Activated T-helper 17 cell treated with anti-CD3 and anti-CD28 coated beads, Interleukin-2, amount 50 U/mL, for 72 hours (primary cell): ENCODE results near the gene FCHO1. TPM values are rescaled to one million over a fixed set of nuclear protein-coding genes. Genes with fewer than 3 reads are reported as not detected.
"Not testable (repeated sequence)": the region's sequence is repeated elsewhere in the genome, so short reads cannot be mapped to it uniquely, and the experiment has no call there.

Experiments used
- ATAC-seq: fragments of 150-1000 bp; cut with Tn5 transposase; replicated peaks from 2 replicates; pipeline ENCODE4 v1.10.0; 2021; ENCODE audit warnings: mild to moderate bottlenecking, moderate library complexity
- H3K27ac Mint-ChIP-seq: one replicate; pipeline ENCODE4 v1.8.0; 2022; ENCODE audit warnings: mixed read lengths
- H3K27me3 Mint-ChIP-seq: one replicate; pipeline ENCODE4 v1.8.0; 2022; ENCODE audit warnings: mixed read lengths
- H3K36me3 Mint-ChIP-seq: one replicate; pipeline ENCODE4 v1.8.0; 2022; ENCODE audit warnings: low read depth, mild to moderate bottlenecking, mixed read lengths
- H3K4me1 Mint-ChIP-seq: one replicate; pipeline ENCODE4 v1.8.0; 2022; ENCODE audit warnings: mixed read lengths
- H3K4me3 Mint-ChIP-seq: one replicate; pipeline ENCODE4 v1.8.0; 2022; ENCODE audit warnings: mild to moderate bottlenecking, mixed read lengths
- H3K9me3 Mint-ChIP-seq: one replicate; pipeline ENCODE4 v1.8.0; 2022; ENCODE audit warnings: mixed read lengths
- total RNA-seq, 2 donors: library from RNA; stranded (reverse); gene quantifications; one replicate each; pipeline ENCODE4 v1.2.3, GENCODE V29; 2022

Gene FCHO1
- total RNA-seq, 2 donors from 2014 or later: 64.0 to 75.5 TPM

DNA sequence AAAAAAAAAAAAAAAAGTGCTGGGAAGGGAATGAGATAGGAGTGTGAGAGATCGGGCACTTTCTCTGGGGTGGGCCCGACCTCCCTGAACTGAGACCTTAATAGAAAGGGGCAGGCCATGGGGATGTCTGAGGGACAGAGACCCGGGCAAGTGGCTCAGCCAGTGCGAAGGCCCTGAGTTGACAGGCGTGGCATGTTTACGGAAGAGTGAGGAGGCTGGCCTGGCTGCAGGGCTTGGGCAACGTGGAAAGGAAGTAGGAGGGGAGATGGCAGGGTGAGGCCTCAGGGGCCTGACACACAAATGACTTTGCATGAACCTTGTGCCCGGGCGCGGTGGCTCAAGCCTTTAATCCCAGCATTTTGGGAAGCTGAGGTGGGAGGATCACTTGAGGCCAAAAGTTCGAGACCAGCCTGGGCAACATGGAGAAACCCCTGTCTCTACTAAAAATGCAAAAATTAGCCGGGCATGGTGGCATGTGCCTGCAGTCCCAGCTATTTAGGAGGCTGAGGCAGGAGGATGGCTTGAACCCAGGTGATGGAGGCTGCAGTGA is 13.9 kb downstream of the FCHO1 start:
- peak overlapping the region; percentile 73 for H3K27ac Mint-ChIP-seq
- no peaks in the 10 kb centered on the region for H3K4me1 Mint-ChIP-seq

DNA sequence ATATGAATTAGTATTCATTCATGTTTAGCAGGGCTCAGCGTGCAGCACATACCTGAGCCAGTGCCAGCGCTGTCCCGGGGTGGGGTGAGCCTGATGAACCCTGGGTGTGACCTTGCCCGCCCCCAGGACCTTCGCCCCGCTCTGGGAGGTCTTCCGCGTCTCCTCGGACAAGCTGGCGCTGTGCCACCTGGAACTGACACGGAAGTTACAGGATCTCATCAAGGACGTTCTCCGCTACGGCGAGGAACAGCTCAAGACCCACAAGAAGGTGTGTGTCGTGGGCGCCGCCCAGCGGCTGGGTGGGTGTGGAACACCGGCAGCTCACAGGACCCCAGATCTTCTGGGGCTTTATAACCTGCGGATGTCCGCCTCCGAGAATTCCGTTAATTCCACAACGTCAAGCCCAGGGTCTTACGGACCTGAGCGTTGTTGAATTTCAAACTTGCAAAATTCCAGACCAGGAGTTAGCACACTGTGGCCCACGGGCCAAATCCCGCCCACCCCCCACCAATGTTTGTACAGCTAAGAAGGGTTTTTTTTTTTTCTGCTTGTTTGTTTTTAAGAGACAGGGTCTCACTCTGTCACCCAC is 15.4 kb downstream of the FCHO1 start:
- H3K4me1 Mint-ChIP-seq: no peaks in the 10 kb centered on the region
- H3K36me3 Mint-ChIP-seq: peaks cover 95% of the 10 kb centered on the region
- no peaks in the 10 kb centered on the region for H3K27me3 Mint-ChIP-seq
- H3K27ac Mint-ChIP-seq: no peak overlapping the region
- no peak overlapping the region for H3K4me3 Mint-ChIP-seq
- no peaks in the 10 kb centered on the region for H3K9me3 Mint-ChIP-seq
- ATAC-seq: no peak

More for the DNA sequence above, 13.9 kb downstream of the FCHO1 start:
- Mint-ChIP-seq H3K27me3 (no peaks in the 10 kb centered on the region), H3K4me3 (no peak overlapping the region), H3K36me3 (peaks cover 96% of the 10 kb centered on the region), H3K9me3 (no peaks in the 10 kb centered on the region)
- peak; percentile 24 for ATAC-seq

DNA sequence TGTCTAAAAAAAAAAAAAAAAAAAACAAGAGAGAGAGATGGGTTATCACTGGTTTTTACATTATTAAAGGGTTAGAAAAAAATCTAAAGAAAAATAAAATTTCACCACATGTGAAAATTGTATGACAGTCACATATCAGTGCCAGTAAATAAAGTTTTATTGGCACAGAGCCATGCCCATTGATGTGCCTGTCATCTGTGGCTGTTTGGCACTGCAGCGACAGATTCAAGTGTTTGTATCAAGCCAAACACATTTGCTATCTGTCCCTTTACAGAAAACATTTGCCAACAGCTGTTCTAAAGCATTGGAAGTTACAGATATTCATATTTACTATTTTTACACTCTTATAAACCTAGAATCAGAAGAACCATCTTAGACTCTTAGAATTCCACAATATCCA is 16.3 kb downstream of the FCHO1 start:
- ATAC-seq: no peak
- Mint-ChIP-seq H3K27me3 (no peaks in the 10 kb centered on the region), H3K27ac (no peak overlapping the region), H3K9me3 (no peaks in the 10 kb centered on the region), H3K4me3 (no peak overlapping the region), H3K36me3 (peaks cover 95% of the 10 kb centered on the region), H3K4me1 (no peaks in the 10 kb centered on the region)

DNA sequence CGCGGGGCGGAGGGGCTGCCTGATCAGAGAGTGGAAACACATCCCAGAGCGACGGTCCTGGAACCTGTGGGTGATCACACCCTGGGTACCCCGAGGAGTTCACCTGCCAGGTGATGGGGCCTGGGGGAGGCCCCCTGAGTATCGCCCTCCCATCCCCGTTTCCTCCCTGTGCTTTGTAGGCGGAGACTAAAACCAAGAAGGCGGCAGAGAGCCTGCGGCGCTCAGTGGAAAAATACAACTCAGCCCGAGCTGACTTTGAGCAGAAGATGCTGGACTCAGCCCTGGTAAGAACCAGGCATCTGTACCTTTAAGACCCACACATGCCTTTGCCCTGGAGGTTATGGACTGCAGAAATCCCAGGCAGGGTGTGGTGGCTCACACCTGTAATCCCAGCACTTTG is 19.3 kb downstream of the FCHO1 start:
- ATAC-seq: no peak
- no peaks in the 10 kb centered on the region for H3K27me3 Mint-ChIP-seq
- no peaks in the 10 kb centered on the region for H3K9me3 Mint-ChIP-seq
- H3K4me3 Mint-ChIP-seq: no peak overlapping the region
- peaks cover 4% of the 10 kb centered on the region for H3K4me1 Mint-ChIP-seq
- H3K36me3 Mint-ChIP-seq: peaks cover 95% of the 10 kb centered on the region
- no peak overlapping the region for H3K27ac Mint-ChIP-seq

DNA sequence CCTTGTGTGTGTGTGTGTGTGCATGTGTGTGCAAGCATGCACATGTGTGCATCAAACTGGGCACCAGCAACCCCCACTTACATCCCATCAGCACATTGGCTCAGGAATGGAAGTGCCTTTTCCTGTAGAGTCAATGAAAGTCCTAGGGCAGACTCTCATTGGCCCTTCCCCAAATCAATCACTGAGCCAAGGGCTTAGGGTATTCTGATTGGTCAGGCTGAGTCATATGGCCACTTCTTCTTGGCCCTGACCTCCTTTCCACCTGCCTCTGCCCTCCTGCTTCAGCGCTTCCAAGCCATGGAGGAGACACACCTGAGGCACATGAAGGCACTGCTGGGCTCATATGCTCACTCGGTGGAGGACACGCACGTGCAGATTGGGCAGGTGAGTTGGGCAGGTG is 20.9 kb downstream of the FCHO1 start:
- Mint-ChIP-seq H3K27ac (no peak overlapping the region), H3K27me3 (no peaks in the 10 kb centered on the region), H3K4me1 (peaks cover 12% of the 10 kb centered on the region), H3K4me3 (no peak overlapping the region), H3K9me3 (no peaks in the 10 kb centered on the region), H3K36me3 (peaks cover 95% of the 10 kb centered on the region)
- peak; percentile 37 for ATAC-seq

DNA sequence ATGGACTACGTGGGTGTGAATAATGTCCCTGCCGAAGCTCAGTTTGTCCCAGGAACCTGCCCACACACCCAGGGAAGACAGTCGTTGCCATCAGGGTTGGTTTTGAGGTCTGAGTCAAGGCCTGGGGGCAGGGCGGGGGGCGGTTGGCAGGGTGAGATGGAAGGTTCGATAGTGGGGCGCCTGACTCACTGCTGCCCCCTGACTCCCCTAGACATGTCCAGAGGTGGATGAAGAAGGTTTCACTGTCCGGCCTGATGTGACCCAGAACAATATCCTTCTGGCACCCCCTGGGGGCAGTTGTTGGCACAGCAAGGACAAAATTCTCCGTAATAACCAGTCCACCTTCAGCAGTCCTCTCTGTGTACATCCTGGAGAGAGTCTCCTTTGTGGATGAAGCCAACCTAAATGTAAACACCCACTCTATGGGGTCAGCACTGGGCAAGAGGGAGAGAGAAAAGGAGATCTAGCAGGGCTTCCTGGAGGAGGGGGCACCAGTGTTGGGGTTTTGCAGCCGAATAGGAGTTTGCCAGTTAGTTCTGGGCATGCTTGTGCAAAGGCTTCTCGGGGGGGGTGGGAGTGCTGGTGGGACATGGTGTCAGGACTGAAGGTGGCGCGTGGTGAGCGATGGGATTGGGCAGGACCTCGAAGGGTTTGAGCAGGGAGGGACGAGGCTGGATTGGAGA is 24.1 kb downstream of the FCHO1 start:
- H3K27me3 Mint-ChIP-seq: no peaks in the 10 kb centered on the region
- H3K27ac Mint-ChIP-seq: peak overlapping the region; percentile 1
- H3K4me1 Mint-ChIP-seq: peaks cover 17% of the 10 kb centered on the region
- no peak overlapping the region for H3K4me3 Mint-ChIP-seq
- H3K36me3 Mint-ChIP-seq: peaks cover 89% of the 10 kb centered on the region
- ATAC-seq: no peak
- H3K9me3 Mint-ChIP-seq: no peaks in the 10 kb centered on the region

DNA sequence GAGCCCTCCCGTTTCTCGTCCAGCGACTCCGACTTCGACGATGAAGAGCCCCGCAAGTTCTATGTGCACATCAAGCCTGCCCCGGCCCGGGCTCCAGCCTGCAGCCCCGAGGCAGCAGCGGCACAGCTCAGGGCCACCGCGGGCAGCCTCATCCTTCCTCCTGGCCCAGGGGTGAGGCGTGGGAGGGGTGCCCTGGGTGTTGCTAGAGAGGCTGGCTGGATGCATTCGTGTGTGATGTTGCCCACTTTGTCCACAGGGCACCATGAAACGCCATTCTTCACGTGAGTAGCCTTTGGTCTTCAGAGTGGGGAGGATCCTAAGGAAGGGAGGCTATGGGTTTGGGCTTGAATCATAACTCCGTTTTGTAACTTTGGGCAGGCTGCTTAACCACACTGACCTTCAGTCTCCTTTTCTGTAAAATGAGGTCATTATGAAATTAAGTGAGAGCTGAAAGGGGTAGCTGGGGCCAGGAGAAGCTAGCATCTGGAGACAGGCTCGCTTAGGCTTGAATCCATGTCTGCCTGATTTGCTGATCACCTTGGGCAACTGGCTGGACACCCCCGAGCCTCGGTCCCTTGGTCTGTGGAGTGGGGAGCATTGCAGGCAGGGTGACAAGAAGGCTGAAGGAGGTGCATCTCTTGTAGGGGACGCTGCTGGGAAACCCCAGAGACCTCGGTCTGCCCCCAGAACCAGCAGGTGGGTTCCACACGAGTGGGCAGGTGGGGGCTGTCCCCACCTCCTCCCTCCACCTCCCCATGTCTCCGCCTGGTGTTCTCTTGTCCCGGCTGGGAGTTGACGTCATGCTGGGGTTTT is 24.9 kb downstream of the FCHO1 start:
- no peaks in the 10 kb centered on the region for H3K27me3 Mint-ChIP-seq
- peaks cover 17% of the 10 kb centered on the region for H3K4me1 Mint-ChIP-seq
- peak overlapping the region; percentile 86 for H3K27ac Mint-ChIP-seq
- peak; percentile 77 for ATAC-seq
- H3K9me3 Mint-ChIP-seq: no peaks in the 10 kb centered on the region
- peaks cover 84% of the 10 kb centered on the region for H3K36me3 Mint-ChIP-seq
- H3K4me3 Mint-ChIP-seq: peak overlapping the region; percentile 46

DNA sequence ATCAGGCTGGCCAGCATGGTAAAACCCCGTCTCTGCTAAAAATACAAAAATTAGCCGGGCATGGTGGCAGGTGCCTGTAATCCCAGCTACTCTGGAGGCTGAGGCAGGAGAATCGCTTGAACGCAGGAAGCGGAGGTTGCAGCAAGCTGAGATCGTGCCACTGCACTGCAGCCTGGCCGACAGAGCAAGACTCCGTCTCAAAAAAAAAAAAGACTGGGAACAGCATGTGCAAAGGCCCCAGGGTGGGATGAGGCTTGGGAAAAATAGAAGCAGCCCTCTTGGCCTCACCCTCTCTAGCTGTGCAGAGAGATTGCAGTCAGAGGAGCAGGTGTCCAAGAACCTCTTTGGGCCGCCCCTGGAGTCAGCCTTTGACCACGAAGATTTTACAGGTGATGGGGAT is 26.6 kb downstream of the FCHO1 start:
- ATAC-seq, H3K9me3 Mint-ChIP-seq, H3K4me3 Mint-ChIP-seq, H3K27ac Mint-ChIP-seq, H3K27me3 Mint-ChIP-seq: not testable (repeated sequence)
- peaks cover 84% of the 10 kb centered on the region for H3K36me3 Mint-ChIP-seq
- peaks cover 17% of the 10 kb centered on the region for H3K4me1 Mint-ChIP-seq

DNA sequence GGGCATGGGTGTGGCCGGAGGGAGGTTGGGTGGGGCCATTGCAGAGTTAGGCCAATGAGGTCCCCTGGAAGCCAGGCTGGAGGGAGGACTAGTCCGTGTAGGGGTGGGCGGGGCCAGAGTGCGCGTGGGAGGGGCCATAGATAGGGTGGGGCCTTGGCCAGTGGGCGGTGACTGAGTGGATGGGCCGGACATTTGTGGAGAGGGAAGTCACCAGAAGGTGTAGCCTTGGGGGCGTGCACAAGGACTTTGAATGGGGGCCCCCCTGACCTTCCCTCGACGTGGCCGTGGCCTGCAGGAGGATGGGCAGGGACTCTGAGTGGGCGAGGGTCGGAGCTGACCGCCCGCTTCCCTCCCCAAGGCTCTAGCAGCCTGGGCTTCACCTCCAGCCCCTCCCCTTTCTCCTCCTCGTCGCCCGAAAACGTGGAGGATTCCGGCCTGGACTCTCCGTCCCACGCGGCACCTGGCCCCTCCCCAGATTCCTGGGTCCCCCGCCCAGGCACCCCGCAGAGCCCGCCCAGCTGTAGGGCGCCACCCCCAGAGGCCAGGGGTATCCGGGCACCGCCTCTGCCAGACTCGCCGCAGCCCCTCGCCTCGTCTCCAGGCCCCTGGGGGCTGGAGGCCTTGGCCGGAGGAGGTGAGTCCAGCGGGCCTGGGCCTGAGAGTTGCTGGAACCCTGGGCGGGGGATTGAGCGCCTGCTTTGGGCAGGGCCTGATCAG is 27.1 kb downstream of the FCHO1 start:
- Mint-ChIP-seq H3K27ac (peak overlapping the region; percentile 71), H3K4me3 (no peak overlapping the region), H3K36me3 (peaks cover 84% of the 10 kb centered on the region), H3K9me3 (no peaks in the 10 kb centered on the region), H3K27me3 (no peaks in the 10 kb centered on the region), H3K4me1 (peaks cover 17% of the 10 kb centered on the region)
- ATAC-seq: peak; percentile 33

DNA sequence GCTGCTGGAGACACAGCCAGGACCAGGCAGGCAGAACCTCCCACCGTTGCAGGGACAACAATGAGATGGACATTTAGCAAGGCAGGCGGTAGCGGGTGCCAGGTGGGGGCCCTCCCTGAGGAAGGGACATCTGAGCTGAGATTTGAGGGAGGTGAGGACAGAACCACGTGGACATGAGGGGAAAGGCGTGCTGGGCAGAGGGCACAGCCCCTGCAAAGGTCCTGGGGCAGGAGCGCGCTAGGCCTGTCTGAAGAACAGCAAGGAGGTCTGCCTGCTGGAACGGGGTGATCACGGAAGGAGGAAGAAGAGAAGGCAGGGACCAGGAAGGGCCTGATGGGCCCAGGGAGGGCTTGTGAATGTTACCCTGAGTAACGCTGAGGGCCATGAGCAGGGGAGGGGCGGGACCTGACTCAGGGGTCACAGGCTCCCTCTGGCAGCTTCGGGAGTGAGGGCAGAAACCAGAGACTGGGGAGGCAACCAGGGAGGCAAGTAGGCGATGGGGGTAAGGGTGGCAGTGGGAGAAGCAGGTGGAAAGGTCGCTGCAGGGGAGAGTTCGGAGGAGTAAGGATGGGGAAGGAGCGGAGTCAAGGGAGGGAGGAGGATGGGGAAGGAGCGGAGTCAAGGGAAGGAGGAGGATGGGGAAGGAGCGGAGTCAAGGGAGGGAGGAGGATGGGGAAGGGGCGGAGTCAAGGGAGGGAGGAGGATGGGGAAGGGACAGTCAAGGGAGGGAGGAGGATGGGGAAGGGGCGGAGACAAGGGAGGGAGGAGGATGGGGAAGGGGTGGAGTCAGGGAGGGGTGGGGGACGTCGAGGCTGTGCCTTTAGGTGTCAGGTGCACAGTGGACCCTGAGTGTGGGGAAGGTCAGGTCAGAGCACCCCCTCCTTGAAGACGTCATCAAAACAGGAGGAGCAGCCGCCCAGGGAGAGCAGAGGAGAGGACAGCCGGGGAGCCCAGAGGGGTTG is 28.0 kb downstream of the FCHO1 start:
- Mint-ChIP-seq H3K9me3 (no peaks in the 10 kb centered on the region), H3K27me3 (no peaks in the 10 kb centered on the region), H3K36me3 (peaks cover 84% of the 10 kb centered on the region), H3K27ac (peak overlapping the region; percentile 71), H3K4me3 (no peak overlapping the region), H3K4me1 (peaks cover 17% of the 10 kb centered on the region)
- ATAC-seq: no peak

DNA sequence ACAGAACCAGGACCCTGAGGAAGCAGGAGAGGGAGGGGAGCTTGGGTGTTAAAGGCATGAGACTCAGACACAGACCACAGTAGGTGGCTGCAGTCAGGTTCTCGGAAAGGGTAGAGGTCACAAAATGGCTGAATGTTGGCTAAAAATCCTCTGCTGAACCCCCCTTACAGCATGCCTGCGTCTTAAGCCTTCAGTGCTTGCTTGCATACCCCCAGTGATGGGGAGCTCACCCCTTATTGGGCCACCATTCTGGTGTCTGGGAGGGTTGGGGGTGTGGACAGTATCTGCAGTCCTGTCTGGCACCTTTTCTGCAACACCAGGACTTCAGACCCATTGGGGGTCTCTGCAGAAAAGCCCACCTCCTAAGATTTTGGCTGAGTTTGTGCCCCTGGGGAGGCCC is 29.5 kb downstream of the FCHO1 start:
- Mint-ChIP-seq H3K36me3 (peaks cover 82% of the 10 kb centered on the region), H3K27me3 (no peaks in the 10 kb centered on the region), H3K9me3 (no peaks in the 10 kb centered on the region), H3K27ac (no peak overlapping the region), H3K4me1 (peaks cover 12% of the 10 kb centered on the region), H3K4me3 (no peak overlapping the region)
- no peak for ATAC-seq

DNA sequence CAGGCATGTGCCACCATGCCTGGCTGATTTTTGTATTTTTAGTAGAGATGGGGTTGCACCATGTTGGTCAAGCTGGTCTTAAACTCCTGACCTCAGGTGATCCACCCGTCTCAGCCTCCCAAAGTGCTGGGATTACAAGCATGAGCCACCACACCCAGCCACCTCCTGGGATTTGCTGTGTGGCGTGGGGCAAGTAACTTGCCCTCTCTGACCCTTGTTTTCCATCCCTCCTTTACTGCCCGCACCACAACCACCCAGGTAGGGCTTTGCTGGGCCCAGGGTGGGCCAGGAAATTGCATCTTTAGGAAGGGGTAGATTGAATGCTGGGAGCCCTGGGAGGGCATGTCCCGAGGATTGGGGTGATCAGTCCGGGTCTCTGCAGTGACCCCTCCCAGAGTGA is 32.4 kb downstream of the FCHO1 start:
- not testable (repeated sequence) for ATAC-seq, H3K9me3 Mint-ChIP-seq, H3K4me3 Mint-ChIP-seq, H3K27ac Mint-ChIP-seq, H3K4me1 Mint-ChIP-seq, H3K27me3 Mint-ChIP-seq
- peaks cover 74% of the 10 kb centered on the region for H3K36me3 Mint-ChIP-seq

DNA sequence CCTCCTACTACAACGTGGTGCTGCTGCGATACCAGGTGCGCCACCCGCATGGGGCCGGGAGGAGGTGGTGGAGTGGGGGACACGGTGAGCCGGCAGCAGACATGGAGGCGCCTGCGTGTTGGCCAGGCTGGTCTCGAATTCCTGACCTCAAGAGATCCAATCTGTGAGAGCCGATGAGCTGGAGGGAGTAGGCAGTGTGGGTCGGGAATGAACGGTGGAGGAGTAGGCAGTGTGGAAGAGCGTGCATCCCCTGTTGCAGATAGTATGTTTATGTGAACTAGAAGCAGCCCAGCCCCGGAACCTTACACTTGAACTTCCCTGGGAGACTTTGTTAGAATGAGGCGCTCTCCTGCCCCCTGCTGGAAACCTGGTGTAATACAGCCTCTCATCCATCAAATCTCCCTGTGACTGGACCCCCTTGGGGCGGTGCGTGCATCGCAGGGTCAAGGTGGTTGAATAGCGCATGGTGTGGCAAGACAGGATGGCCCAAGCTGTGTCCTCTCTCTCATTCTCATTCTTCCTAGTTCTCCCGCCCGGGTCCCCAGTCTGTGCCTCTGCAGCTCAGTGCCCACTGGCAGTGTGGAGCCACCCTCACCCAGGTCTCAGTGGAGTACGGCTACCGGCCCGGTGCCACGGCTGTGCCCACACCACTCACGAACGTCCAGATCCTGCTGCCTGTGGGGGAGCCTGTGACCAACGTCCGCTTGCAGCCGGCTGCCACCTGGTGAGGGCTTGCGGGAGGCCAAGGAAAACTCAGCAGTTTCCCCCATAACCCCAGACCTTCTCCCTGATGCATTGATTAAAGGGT is 33.1 kb downstream of the FCHO1 start:
- no peaks in the 10 kb centered on the region for H3K9me3 Mint-ChIP-seq
- ATAC-seq: peak; percentile 59
- no peaks in the 10 kb centered on the region for H3K27me3 Mint-ChIP-seq
- peak overlapping the region; percentile 7 for H3K27ac Mint-ChIP-seq
- H3K4me3 Mint-ChIP-seq: no peak overlapping the region
- no peaks in the 10 kb centered on the region for H3K4me1 Mint-ChIP-seq
- peaks cover 69% of the 10 kb centered on the region for H3K36me3 Mint-ChIP-seq
